EL (cell line): ENCODE measurements around the gene CPNE6.
A peak's percentile ranks its signal among the peaks of the same experiment; 100 is the strongest.

ENCODE experiments used
- DNase-seq: peaks from one replicate; pipeline ENCODE4 v3.0.0-alpha.2; 2016

CPNE6 gene

DNA sequence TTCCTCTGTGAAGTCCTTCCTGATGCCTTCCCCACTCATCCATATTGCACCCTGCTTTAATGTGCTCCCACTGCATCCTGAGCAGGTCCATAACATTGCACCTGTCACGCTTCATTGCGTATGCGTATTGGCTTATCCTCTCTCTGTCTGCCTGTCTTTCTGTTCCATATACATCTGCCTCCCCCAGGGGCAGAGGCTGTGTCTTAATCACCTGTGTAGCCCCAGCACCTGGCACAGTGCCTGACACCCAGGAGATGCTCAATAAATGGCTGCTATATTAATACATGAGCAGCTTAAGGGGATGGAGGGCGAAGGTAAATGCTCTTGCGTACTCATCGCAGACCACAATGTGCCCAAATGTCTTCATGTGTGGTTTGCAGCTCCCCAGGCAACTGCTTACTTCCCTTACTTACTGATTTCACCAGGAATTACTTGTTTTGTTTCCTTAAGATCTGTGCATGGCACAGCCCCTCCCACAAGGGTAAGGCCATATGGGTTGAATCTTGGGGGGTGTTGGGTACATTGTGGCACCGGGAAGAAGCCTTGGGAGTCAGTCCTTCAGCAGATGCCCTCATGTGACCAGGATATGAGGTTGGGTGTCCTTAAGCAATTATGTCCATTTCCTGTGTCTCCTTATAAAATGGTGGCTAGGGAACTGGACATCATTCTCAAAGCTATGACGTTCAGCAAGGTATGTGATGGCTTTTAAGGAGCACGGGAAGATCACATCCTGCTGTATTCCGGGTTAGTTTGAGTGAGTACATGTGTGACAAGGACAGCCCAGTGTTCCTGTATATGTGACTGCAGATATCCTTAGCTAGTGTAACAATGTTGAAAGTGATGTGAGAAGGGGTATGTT, 848 bp upstream of the CPNE6 start:
- no peak for DNase-seq

DNA sequence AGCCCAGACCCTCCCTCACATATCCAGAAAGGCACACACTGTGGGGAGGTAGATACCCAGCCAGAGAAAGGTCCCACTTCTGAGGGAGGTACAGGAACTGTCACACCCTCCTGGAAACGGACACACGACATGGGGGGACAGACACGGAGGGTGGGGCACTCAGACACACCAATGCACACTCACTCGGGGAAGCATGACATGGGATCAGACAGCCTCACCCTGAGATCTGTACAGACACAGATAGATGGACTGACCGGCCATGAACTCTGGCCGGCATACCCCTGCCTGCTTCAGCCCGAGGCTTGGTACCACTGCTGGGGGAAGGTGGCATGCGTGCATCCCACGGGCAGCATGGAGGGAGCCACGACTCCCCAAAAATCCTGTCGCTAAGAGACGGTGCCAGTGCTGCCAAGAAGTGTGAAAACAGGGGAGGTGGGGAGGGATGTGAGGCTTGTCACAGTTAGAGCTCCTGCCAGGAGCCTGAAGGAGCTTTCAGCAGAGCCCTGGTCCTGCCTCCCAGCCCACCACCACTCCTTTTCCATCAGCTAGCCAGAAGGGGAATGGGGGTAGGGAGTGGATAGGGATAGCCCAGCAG, 571 bp downstream of the CPNE6 start:
- DNase-seq, result no peak

GRCh38 chr14:24072436-24072835, 1.1 kb downstream of the CPNE6 start:
- no peak for DNase-seq

- DNase-seq, result no peak
Observed at GRCh38 chr14:24072881-24073877, 1.8 kb downstream of the CPNE6 start.

DNA sequence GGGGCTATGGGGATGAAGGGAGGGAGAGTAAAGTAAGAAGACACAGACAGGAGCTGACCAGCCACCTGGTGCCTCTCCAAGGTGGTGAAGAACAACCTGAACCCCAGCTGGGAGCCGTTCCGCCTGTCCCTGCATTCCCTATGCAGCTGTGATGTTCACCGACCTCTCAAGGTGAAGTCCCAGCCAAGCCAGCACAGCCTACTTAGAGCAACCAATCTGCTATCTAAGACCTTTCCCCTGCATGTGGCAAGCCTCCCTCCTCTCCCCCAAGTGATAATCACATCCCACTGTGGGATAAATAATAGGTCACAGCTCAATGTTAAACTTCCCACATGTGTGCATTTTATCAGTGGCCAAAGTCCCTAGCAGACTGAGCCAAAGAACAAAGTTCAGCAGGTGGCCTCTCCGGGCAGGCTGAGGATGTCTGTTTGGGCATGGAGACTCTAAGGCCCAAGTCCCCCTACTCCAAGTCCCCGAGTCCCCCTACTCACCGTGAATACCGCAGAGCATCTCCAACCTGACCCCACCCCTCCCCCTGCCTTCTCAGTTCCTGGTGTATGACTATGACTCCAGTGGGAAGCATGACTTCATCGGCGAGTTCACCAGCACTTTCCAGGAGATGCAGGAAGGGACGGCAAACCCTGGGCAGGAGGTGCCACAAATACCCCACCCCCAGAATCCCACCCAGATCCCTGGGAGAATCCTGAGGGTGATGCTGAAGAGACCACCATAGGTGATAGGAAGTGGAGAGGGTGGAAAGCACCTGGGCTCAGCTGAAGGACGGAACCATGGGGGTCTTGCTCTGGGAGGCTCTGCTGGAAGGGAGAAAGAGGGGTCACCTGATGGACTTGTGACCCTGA, 3.5 kb downstream of the CPNE6 start:
- DNase-seq, result no peak

GRCh38 chr14:24075485-24076301, 4.3 kb downstream of the CPNE6 start:
- DNase-seq, result no peak

DNA sequence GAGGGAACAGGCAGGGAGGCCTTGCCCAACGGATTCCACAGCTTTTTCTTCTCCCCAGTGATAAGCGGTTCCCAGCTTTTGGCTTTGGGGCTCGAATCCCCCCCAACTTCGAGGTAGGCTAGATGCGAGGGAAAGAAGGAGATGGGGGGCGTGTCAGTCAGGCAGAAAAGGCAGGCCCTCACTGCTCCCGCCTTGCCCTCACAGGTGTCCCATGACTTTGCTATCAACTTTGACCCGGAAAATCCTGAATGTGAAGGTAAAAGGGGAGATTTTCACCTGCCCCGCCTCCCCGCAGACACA, 4.9 kb downstream of the CPNE6 start:
- no peak for DNase-seq

GRCh38 chr14:24077086-24077485, 5.7 kb downstream of the CPNE6 start:
- no peak for DNase-seq

DNA sequence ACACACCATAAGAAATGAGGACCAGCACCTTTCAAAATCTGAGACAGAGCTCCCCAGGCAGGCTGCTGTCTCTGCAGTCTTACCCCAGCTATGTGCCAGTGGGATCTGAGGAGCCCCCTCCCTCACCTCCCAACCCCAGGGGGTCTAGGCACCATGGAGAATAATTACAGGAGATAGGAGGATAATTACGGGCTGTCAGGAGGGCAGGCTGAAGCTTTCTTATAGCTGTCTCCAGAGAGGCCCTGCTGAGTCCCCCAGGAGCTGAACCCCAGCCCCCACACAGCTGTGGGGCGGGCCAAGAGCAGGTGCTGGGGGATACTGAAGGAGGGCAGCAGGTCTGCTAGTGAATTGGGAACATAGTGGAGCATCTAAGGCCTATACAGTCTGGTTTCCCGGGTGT, 6.8 kb downstream of the CPNE6 start:
- DNase-seq, result no peak

DNA sequence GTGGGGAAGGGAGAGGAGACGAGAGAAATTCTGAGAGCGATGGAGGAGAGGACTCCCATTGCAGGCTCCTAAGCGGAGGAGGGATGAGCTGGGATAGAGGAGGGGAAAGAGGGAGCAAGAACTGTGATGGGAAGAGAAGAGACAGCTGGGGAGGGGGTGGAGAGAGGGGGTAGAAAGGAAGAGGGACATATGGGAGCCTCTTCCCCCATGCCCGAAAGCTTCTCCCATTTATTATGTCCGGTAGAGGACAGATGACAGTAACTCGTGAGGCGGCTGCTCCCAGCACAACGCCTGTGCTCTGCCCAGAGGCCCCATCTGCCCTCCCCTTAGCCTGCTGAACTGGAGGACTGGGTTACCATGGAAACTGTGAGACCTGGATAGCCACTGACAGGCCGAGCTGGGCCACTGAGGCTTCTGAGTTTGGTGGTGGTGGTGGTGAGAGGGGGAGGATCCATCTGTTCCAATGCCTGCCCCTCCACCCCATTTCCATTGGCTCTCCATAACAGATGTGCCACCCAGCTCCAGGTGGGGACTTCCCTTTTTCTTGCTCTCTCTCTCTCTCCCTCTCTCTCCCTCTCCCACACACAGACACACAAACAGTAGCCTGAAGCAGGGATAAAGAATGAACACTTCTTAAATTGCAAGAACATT, 8.3 kb downstream of the CPNE6 start:
- DNase-seq, result no peak

- DNase-seq, result no peak
Observed at GRCh38 chr14:24080142-24080530, 8.8 kb downstream of the CPNE6 start.

GRCh38 chr14:24080888-24081738, 9.8 kb downstream of the CPNE6 start:
- DNase-seq, result peak; percentile 34

- DNase-seq, result no peak
Observed at GRCh38 chr14:24081739-24082211, 10.4 kb downstream of the CPNE6 start.

DNA sequence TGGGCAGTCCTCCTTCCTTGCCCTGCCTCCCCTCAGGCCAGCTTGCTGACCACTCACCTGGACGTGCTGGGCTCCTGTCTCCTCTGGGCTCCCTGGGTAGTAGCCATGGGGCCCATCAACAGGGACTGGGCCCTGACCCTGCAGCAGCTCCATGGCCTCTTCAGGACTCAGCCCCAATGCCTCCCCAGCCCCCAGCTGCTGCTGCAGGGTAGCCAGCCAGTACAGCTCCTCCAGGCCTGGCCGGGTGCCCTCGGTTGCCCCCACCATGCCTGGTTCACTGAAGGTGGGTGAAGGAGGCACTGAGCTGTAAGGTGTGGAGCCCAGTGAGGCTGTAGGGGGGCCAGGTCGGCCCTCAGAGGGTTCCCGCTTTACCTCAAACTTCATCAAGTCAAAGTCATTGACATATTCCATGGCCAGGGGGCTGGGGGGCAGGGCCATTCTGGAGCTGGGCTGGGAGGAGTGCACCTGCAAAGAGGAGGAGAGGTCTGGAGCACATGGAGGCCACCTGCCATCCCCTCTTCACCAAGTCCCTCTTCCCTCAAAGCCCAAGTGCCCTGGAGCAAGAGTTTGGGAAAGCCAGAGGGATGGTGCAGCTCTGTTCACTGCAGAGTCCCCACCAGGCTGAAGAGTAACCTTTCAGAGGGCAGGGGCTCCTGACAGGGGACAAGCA, 11.2 kb downstream of the CPNE6 start:
- DNase-seq, result no peak

GRCh38 chr14:24083462-24083861, 12.1 kb downstream of the CPNE6 start:
- DNase-seq, result no peak

DNA sequence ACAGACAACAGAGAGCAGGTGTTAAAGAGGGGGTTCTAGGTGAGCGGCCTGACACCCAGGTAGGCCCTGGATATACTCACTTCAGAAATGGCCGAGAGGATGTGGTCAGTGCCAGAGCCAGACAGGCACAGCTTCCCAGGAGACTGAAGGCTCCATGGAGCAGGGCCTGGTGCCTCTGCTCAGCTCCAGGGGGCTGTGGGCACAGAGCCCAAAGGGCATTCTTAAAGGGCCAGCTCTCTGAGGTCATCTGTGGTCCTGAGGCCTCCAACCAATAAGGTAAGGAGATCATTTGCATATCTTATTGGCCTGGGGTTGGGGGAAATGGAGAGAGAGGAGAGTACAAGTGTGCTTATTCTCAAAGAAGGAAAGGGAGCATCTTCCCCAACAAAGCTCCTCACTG, 13.1 kb downstream of the CPNE6 start:
- DNase-seq, result no peak

- no peak for DNase-seq
Observed at GRCh38 chr14:24085215-24085614, 13.9 kb downstream of the CPNE6 start.

DNA sequence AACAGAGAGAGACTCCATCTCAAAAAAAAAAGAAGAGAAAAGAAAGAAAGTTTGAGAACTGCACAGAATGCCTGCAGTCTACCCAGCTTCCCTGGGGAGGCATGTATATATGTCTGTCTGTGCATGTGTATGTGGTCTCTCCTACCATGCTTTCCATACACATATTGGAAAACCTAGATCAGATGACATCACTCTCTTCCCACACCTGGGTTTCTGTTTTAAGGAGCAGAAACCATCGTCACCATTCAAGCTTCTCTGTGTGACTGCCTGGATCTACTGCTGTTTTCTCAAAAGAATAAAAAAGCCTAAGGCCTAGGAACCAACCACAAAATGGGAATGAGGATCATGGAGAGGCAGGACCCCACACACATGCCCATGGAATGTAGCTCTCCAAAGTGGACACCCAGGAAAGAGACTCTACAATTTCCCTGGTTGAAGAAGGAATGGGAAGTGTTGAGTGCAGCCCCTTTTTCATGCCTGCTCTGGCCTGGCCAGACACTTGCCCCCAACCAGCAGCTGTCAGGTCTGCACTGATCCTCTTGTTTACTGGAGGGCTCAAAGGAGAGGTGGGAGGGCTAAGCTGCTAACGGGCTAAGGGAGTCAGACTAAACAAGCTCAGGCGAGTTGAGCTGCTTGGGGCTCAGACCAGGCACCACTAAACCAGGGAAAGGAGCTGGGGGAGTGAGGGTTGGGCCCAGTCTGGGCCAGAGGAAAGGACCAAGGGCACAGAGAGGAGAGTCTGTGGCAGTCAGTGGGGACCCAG, 15.0 kb downstream of the CPNE6 start:
- DNase-seq, result no peak

DNA sequence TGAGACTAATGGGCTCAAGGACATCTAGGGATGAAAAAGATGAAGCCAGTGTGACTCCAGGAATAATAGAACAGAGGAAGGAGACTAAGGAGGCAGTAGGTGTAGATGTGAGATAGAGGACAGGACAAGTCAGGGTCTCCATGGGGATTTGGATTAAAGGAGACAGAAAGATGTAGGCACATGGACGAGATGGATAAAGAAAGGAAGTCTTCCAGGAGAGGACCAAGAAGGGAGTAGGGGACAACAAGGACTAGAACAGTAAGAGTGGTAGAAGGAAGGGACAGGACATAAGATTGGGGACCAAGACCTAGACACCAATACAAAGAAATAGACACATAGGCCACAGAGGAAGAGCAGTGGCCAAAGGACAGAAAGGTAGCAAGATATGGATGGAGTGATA, 15.6 kb downstream of the CPNE6 start:
- no peak for DNase-seq
